ENCODE data around the gene CRHBP.
"Not testable (repeated sequence)": the region's sequence is repeated elsewhere in the genome, so short reads cannot be mapped to it uniquely, and the experiment has no call there.

DNA sequence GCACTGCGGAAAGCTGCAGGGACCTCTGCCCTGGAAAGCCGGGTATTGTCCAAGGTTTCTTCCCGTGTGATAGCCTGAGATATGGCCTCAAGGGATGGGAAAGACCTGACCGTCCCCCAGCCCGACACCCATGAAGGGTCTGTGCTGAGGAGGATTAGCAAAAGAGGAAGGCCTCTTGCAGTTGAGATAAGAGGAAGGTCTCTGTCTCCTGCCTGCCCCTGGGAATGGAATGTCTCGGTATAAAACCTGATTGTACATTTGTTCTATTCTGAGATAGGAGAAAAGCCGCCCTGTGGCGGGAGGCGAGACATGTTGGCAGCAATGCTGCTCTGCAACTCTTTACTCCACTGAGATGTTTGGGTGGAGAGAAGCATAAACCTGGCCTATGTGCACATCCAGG lies 7.6 kb upstream of the CRHBP start:
- TF ChIP-seq, protein P1, sequence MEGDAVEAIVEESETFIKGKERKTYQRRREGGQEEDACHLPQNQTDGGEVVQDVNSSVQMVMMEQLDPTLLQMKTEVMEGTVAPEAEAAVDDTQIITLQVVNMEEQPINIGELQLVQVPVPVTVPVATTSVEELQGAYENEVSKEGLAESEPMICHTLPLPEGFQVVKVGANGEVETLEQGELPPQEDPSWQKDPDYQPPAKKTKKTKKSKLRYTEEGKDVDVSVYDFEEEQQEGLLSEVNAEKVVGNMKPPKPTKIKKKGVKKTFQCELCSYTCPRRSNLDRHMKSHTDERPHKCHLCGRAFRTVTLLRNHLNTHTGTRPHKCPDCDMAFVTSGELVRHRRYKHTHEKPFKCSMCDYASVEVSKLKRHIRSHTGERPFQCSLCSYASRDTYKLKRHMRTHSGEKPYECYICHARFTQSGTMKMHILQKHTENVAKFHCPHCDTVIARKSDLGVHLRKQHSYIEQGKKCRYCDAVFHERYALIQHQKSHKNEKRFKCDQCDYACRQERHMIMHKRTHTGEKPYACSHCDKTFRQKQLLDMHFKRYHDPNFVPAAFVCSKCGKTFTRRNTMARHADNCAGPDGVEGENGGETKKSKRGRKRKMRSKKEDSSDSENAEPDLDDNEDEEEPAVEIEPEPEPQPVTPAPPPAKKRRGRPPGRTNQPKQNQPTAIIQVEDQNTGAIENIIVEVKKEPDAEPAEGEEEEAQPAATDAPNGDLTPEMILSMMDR (IDR thresholded peaks at IDR 0.05; ENCODE audit: poor library complexity) = not testable (repeated sequence)
- TF ChIP-seq EZH2 (IDR thresholded peaks at IDR 0.05; ENCODE audit: borderline replicate concordance) = not testable (repeated sequence)

Data from hepatocyte (in vitro differentiated cells).